ENCODE results near the gene NXPE2.
A peak's percentile ranks its signal among the peaks of the same experiment; 100 is the strongest.
"Not testable (repeated sequence)": the region's sequence is repeated elsewhere in the genome, so short reads cannot be mapped to it uniquely, and the experiment has no call there.

Gene NXPE2

GRCh38 chr11:114678125-114679036 lies at the start of gene NXPE2:
TSS of gene NXPE2 (plus strand) at chr11:114678527. CDS start at chr11:114678576, 49 bp downstream.
- peak; percentile 39 for DNase-seq (ENCODE audit: low read depth)

DNA sequence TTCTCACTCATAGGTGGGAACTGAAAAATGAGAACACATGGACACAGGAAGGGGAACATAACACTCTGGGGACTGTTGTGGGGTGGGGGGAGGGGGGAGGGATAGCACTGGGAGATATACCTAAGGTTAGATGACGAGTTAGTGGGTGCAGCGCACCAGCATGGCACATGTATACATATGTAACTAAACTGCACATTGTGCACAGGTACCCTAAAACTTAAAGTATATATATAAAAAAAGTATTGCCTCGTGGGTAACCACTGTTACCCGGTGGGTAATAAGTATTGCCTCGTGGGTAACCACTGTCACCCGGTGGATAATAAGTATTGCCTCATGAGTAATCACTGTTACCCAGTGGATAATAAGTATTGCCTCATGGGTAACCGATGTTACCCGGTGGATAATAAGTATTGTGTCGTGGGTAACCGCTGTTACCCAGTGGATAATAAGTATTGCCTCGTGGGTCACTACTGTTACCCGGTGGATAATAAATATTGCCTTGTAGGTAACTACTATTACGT lies 46.8 kb upstream of the NXPE2 start:
- not testable (repeated sequence) for DNase-seq (ENCODE audit: low read depth)

DNA sequence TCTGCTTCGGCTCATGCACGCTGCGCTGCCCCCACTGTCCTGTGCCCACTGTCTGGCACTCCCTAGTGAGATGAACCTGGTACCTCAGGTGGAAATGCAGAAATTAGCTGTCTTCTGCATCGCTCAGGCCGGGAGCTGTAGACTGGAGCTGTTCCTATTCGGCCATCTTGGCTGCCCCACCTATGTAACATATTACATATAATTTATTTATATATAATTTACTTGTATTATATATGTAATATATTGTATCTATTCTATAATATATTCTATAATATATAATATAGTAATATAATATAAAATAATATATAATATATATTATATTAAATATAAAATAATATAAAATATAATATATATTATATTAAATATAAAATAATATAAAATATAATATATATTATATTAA lies 38.9 kb upstream of the NXPE2 start:
- not testable (repeated sequence) for DNase-seq (ENCODE audit: low read depth)

DNA sequence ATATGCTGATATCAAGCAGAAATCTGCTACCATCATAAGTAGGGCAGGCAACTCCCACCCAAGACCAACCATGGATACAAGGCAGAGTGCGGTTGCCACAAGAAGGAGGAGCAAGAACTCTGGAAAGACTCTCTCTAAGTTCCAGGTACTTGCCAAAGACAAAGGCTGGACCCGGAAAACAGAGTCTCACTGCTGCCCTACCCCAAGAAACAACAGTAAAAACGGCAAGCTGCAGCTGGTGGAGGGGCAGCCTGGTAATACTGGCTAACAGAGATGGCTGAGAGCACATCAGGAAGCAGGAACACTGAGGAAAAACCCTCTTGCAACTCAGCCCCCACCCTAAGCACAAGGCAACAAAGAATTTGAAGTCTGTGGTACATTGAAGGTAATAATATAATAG lies 27.7 kb upstream of the NXPE2 start:
- no peak for DNase-seq (ENCODE audit: low read depth)

GRCh38 chr11:114651145-114651718 lies 27.1 kb upstream of the NXPE2 start:
- DNase-seq (ENCODE audit: low read depth): no peak

GRCh38 chr11:114653148-114653547 lies 25.2 kb upstream of the NXPE2 start:
- no peak for DNase-seq (ENCODE audit: low read depth)

GRCh38 chr11:114664641-114665040 lies 13.7 kb upstream of the NXPE2 start:
- DNase-seq (ENCODE audit: low read depth): no peak

DNA sequence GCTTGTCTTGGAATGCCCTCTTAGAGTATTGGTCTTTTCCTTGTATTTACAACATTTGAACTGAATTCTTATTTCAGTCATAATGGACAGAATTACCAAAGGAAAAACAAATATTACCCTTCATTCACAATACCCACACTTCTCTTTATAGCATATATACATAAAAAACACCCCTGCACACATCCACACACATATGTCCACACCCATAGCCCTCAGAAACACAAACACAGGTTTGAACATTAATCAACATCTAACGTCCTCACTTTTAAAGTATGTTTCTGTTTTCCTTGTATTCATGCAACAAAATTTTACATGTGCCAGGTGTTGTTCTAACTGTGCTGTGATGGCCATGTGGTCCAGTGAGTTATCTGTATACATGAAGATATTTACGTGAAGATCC lies 11.6 kb upstream of the NXPE2 start:
- no peak for DNase-seq (ENCODE audit: low read depth)

DNA sequence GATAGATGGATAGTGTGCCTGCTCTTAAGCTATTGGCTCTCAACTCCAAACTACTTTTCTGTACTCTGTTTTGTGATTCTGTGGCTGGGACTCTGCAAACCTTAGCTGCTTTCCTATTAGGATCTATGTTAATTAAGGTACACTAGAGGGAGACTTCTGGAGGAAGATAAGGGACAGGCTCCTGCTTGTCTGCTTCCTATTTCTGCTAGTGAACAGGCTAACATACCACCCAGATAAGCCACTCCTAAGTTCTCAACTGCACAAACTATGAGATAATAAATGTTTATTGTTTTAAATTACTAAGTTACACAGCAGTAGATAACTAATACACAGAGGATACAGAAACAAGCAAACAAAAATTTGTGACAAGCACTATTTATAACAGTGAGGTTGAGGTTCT lies 10.2 kb upstream of the NXPE2 start:
- DNase-seq (ENCODE audit: low read depth): no peak

- no peak for DNase-seq (ENCODE audit: low read depth)
Measured at GRCh38 chr11:114673661-114674060, 4.7 kb upstream of the NXPE2 start.

DNA sequence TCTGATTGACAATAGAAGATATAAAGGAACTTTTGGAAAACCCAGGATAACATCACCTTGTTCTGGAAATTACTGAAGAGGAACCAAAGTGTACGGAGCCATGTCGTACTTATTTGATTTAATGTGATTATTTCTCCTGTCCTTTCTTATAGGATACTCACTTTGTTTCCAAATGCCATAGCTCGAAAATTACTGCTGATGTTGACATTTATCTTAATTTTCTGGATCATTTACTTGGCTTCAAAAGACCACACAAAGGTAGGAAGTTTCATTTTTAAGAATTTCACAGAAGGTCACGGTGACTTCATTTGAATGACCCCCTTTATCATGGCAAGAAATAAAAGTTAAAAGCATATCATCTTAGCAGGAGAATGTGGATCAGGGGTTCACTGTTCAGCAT lies 1.2 kb downstream of the NXPE2 start:
- DNase-seq (ENCODE audit: low read depth): no peak

GRCh38 chr11:114683007-114683406 lies 4.7 kb downstream of the NXPE2 start:
- no peak for DNase-seq (ENCODE audit: low read depth)

DNA sequence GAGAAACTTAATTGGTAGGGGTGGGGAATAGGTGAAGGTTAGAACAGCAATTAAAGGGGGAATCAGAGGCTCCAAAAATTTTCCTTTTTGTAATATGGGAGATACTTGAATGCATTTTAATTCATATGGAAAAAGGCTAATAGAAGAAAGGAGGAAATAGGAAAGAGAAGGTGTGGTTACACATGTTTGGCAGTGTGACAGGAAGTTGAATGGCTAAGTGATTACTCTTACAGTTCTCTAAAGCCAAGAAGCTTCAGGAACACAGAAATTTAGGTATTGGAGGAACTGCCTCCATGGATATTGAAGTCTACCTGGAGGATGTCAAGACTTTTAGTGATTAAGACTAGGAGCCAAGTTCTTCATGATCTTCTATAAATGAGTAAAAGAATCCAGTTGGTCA lies 6.3 kb downstream of the NXPE2 start:
- DNase-seq (ENCODE audit: low read depth): no peak

GRCh38 chr11:114685097-114685496 lies 6.8 kb downstream of the NXPE2 start:
- DNase-seq (ENCODE audit: low read depth): no peak

GRCh38 chr11:114705280-114706024 lies 27.1 kb downstream of the NXPE2 start:
- DNase-seq (ENCODE audit: low read depth): no peak

- DNase-seq (ENCODE audit: low read depth): no peak
Measured at GRCh38 chr11:114709960-114710359, 31.6 kb downstream of the NXPE2 start.

GRCh38 chr11:114713756-114714155 lies 35.4 kb downstream of the NXPE2 start:
- no peak for DNase-seq (ENCODE audit: low read depth)

DNA sequence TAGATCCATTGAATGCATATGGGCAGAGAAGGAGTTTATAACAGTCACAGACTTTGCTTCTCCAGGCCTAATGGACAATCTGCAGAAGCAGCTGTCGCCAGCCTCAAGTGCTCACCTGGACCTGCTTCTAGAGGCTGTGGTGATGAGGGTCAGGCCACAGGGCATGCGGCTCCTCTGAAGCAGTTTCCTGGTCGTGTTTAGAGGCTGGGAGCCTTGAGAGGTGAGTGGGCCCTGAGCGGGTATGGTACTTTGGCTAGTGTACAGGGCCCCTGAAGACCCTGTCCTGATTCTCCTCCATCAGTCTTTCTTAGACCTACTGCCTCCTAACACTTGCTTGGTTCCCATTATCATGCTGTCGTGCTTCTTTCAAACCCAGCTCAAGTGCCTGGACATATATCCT lies 41.2 kb downstream of the NXPE2 start:
- no peak for DNase-seq (ENCODE audit: low read depth)

- DNase-seq (ENCODE audit: low read depth): no peak
Measured at GRCh38 chr11:114724916-114725524, 46.7 kb downstream of the NXPE2 start.

DNA sequence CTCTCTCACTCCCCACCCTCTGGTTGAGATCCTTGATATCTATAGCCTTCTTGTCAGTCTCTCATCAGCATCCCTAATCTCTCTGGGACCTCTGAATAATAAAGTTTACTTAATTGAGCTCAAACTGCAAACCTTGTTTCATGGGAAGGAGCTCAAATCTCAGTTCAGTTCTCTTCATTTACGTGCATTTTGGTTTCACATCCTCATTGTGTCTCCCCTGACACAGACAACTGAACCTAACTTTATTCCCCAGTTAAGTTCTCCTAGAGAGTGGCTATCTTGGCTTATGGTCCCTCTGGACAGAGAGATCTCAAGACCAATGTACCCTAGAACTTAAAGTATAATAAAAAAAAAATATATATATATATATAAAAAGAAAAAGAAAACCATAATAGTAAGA lies 47.3 kb downstream of the NXPE2 start:
- no peak for DNase-seq (ENCODE audit: low read depth)

DNA sequence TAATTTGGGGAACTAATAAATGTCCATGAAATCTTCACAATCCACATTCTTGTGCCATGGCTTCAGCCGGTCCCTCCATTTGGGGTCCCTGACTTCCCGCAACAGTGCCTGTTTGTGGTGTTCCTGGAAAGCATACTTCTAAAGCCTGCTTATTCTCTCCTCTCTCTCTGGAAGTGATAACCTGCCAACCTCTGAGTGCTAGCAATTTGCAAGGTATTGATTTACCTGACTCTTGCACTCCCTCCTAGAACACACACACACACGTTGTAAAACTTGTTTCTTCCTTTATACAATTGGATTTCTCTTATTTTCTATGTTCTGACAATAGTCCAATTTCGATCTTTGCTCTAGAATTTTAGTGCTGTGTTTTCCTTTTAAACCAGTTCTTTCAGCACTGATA lies 58.5 kb downstream of the NXPE2 start:
- no peak for DNase-seq (ENCODE audit: low read depth)

DNA sequence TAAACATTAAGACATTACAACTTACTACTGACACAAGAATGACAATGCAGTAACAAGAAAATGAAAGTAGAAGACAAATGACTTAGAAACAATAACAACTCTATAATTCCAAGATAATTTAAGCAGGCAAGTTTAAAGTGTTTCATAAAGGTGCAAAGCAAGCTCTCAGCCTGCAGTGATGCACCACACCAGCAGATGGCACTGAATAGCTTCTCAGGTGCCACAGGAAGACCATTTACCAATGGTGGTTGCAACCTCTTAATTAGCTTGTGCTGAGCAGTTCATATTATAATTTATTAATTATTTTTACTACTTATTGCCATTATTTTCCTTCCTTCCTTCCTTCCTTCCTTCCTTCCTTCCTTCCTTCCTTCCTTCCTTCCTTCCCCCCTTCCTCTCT lies 60.6 kb downstream of the NXPE2 start:
- no peak for DNase-seq (ENCODE audit: low read depth)

Data from HS-5 (cell line).